HL-60 (cell line): ENCODE measurements around the gene TLCD1.

Source experiments
- GABPA ChIP-seq: IDR thresholded peaks from 2 replicates; pipeline ENCODE4 v1.6.1; 2012; ENCODE audit warnings: low read depth
- POLR2AphosphoS5 ChIP-seq: IDR thresholded peaks from 2 replicates; pipeline ENCODE4 v1.6.1; 2012; ENCODE audit warnings: low read depth
- SPI1 ChIP-seq: IDR thresholded peaks from 2 replicates; pipeline ENCODE4 v1.6.1; 2012; ENCODE audit warnings: low read depth, mild to moderate bottlenecking, borderline replicate concordance
- TF ChIP-seq, protein P1 (sequence below): IDR thresholded peaks from one replicate; pipeline ENCODE4 v1.5.1; 2011; ENCODE audit warnings: low read length, control low read depth, inconsistent platforms; ENCODE audit not compliant: insufficient read depth
- TF ChIP-seq, protein P2 (sequence below): IDR thresholded peaks from 2 replicates; pipeline ENCODE4 v1.6.1; 2012; ENCODE audit warnings: low read depth; ENCODE audit not compliant: insufficient replicate concordance

DNA sequence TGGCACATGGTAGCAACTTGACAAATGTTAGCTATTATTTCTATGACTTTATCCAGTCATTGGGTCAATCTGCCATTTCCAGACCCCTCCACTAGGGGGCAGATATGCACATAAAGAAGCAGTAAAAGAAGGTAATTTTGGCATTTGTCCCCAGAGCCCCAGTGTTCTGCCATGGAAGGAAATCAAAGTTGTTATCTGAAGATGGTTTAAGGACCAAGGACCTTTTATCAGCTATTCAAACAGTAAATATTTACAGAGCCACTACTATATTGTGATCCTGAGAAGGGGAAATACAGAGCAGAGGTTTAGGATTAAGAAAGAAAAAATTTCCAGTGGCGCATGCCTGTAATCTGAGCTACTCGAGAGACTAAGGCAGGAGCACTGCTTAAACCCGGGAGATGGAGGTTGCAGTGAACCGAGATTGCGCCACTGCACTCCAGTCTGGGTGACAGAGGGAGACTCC lies 37.8 kb upstream of the TLCD1 start:
- TF ChIP-seq, protein P1, sequence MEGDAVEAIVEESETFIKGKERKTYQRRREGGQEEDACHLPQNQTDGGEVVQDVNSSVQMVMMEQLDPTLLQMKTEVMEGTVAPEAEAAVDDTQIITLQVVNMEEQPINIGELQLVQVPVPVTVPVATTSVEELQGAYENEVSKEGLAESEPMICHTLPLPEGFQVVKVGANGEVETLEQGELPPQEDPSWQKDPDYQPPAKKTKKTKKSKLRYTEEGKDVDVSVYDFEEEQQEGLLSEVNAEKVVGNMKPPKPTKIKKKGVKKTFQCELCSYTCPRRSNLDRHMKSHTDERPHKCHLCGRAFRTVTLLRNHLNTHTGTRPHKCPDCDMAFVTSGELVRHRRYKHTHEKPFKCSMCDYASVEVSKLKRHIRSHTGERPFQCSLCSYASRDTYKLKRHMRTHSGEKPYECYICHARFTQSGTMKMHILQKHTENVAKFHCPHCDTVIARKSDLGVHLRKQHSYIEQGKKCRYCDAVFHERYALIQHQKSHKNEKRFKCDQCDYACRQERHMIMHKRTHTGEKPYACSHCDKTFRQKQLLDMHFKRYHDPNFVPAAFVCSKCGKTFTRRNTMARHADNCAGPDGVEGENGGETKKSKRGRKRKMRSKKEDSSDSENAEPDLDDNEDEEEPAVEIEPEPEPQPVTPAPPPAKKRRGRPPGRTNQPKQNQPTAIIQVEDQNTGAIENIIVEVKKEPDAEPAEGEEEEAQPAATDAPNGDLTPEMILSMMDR: peak; percentile 92
- TF ChIP-seq POLR2AphosphoS5 (no peak), GABPA (no peak), SPI1 (no peak)
- TF ChIP-seq, protein P2, sequence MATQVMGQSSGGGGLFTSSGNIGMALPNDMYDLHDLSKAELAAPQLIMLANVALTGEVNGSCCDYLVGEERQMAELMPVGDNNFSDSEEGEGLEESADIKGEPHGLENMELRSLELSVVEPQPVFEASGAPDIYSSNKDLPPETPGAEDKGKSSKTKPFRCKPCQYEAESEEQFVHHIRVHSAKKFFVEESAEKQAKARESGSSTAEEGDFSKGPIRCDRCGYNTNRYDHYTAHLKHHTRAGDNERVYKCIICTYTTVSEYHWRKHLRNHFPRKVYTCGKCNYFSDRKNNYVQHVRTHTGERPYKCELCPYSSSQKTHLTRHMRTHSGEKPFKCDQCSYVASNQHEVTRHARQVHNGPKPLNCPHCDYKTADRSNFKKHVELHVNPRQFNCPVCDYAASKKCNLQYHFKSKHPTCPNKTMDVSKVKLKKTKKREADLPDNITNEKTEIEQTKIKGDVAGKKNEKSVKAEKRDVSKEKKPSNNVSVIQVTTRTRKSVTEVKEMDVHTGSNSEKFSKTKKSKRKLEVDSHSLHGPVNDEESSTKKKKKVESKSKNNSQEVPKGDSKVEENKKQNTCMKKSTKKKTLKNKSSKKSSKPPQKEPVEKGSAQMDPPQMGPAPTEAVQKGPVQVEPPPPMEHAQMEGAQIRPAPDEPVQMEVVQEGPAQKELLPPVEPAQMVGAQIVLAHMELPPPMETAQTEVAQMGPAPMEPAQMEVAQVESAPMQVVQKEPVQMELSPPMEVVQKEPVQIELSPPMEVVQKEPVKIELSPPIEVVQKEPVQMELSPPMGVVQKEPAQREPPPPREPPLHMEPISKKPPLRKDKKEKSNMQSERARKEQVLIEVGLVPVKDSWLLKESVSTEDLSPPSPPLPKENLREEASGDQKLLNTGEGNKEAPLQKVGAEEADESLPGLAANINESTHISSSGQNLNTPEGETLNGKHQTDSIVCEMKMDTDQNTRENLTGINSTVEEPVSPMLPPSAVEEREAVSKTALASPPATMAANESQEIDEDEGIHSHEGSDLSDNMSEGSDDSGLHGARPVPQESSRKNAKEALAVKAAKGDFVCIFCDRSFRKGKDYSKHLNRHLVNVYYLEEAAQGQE: no peak
